ENCODE data around the gene SLC25A48. TPM values are rescaled to one million over a fixed set of nuclear protein-coding genes. Genes with fewer than 3 reads are reported as not detected.

Gene SLC25A48
- total RNA-seq, 1 experiment from 2014 or later, result not detected

GRCh38 chr5:135810188-135810943 is 24.1 kb upstream of the SLC25A48 start:
- in situ Hi-C loops (cut with HindIII; ENCODE audit: low pct_unique_long_range_greater_than_20kb, low sequenced_read_pairs) (no loop called here), intact Hi-C loops (cut with micrococcal nuclease; ENCODE audit: unreplicated experiment) (no loop called here)
- no peaks in the 10 kb centered on the region for H3K9me3 ChIP-seq (ENCODE audit: control insufficient read depth, insufficient read depth, low read depth, low read length)
- no peaks in the 10 kb centered on the region; the same call in 1 of the 2 replicates for H3K36me3 ChIP-seq (ENCODE audit: control insufficient read depth, insufficient read depth, low read length)
- CTCF ChIA-PET, result no interaction called here
- H3K4me1 ChIP-seq (ENCODE audit: control insufficient read depth, insufficient read depth, low read length), result no peaks in the 10 kb centered on the region
- DNase-seq (ENCODE audit: low read depth, low spot score) (no peak), ATAC-seq (no peak)
- no peak for TF ChIP-seq REST (IDR thresholded peaks at IDR 0.05; ENCODE audit: insufficient read depth in 1 of 2, low read depth in 2 of 2, low read length in 1 of 2)
- no peak for TF ChIP-seq SIN3A (IDR thresholded peaks at IDR 0.05; ENCODE audit: borderline replicate concordance, insufficient read depth, low read depth, low read length)
- no peak for TF ChIP-seq TCF7L2 (IDR thresholded peaks at IDR 0.05; ENCODE audit: low read depth, low read length)
- no peak overlapping the region for H3K27ac ChIP-seq (ENCODE audit: low read length)
- H3K4me3 ChIP-seq (ENCODE audit: low read depth in 2 of 2, low read length in 2 of 2), result no peak overlapping the region
- no peaks in the 10 kb centered on the region; the same call in 1 of the 2 replicates for H3K27me3 ChIP-seq (ENCODE audit: control insufficient read depth, insufficient read depth, low read length)
- POLR2A ChIA-PET, result no interaction called here
- BruUV-seq (replicated peaks), result no TSS peak

- BruUV-seq (replicated peaks), result no TSS peak
- Histone ChIP-seq H3K27me3 (ENCODE audit: control insufficient read depth, insufficient read depth, low read length) (no peaks in the 10 kb centered on the region; the same call in 1 of the 2 replicates), H3K27ac (ENCODE audit: low read length) (no peak overlapping the region), H3K4me1 (ENCODE audit: control insufficient read depth, insufficient read depth, low read length) (no peaks in the 10 kb centered on the region), H3K9me3 (ENCODE audit: control insufficient read depth, insufficient read depth, low read depth, low read length) (no peaks in the 10 kb centered on the region), H3K36me3 (ENCODE audit: control insufficient read depth, insufficient read depth, low read length) (no peaks in the 10 kb centered on the region; the same call in 1 of the 2 replicates), H3K4me3 (ENCODE audit: low read depth in 2 of 2, low read length in 2 of 2) (no peak overlapping the region)
- in situ Hi-C loops (cut with HindIII; ENCODE audit: low pct_unique_long_range_greater_than_20kb, low sequenced_read_pairs), result no loop called here
- DNase-seq (ENCODE audit: low read depth, low spot score), result no peak
- intact Hi-C loops (cut with micrococcal nuclease; ENCODE audit: unreplicated experiment), result no loop called here
- CTCF ChIA-PET, result no interaction called here
- no peak for ATAC-seq
- TF ChIP-seq SIN3A (IDR thresholded peaks at IDR 0.05; ENCODE audit: borderline replicate concordance, insufficient read depth, low read depth, low read length) (no peak), POLR2AphosphoS5 (IDR thresholded peaks at IDR 0.05; ENCODE audit: low read depth, low read length) (no peak), REST (IDR thresholded peaks at IDR 0.05; ENCODE audit: insufficient read depth in 1 of 2, low read depth in 2 of 2, low read length in 1 of 2) (no peak), TCF7L2 (IDR thresholded peaks at IDR 0.05; ENCODE audit: low read depth, low read length) (no peak), CTCF (IDR thresholded peaks at IDR 0.05) (no peak)
- POLR2A ChIA-PET, result no interaction called here
These were observed 23.5 kb upstream of the SLC25A48 start for GRCh38 chr5:135811007-135811406.
